A673 (cell line): ENCODE results near the gene POSTN. TPM values are rescaled to one million over a fixed set of nuclear protein-coding genes. Genes with fewer than 3 reads are reported as not detected.
A peak's percentile ranks its signal among the peaks of the same experiment; 100 is the strongest.

Experiments used
- BruUV-seq: library from RNA; stranded (reverse); fragments of 400-500 nt; replicated peaks from 2 replicates; lab custom pipeline; 2021; lab: Mats Ljungman, UMichigan
- CTCF ChIA-PET: fragments of 300-600 bp; sonication (Branson Sonifier 250); formaldehyde crosslinking; loops from one replicate; lab custom pipeline; 2022; ENCODE audit warnings: antibody characterized with exemption; lab: Charles Lee
- POLR2A ChIA-PET: fragments of 300-600 bp; sonication (Branson Sonifier 250); formaldehyde crosslinking; loops from one replicate; lab custom pipeline; 2022; ENCODE audit warnings: antibody characterized with exemption; ENCODE audit not compliant: low non-redundant PET; lab: Charles Lee
- DNase-seq: peaks from one replicate; pipeline ENCODE4 v3.0.0-alpha.2; 2015; ENCODE audit warnings: low spot score
- H3K27ac ChIP-seq: fragments of 200-600 bp; sonication (generic); 2 replicates; pipeline ENCODE4 v1.5.1; 2016; ENCODE audit warnings: mixed run types, low read depth, mild to moderate bottlenecking, mixed read lengths, antibody characterized with exemption, low read length; ENCODE audit not compliant: poor library complexity, severe bottlenecking
- H3K27me3 ChIP-seq: fragments of 200-600 bp; sonication (generic); replicated peaks from 2 replicates; pipeline ENCODE4 v1.6.1; 2017; ENCODE audit warnings: mixed run types, low read depth, mild to moderate bottlenecking, mixed read lengths, antibody characterized with exemption, low read length; ENCODE audit not compliant: insufficient read depth, poor library complexity
- H3K36me3 ChIP-seq: fragments of 200-600 bp; sonication (generic); 2 replicates; pipeline ENCODE4 v1.6.1; 2016; ENCODE audit warnings: mixed run types, mild to moderate bottlenecking, mixed read lengths, antibody characterized with exemption, low read length; ENCODE audit not compliant: insufficient read depth, poor library complexity, severe bottlenecking
- H3K4me1 ChIP-seq: fragments of 200-600 bp; sonication (generic); 2 replicates; pipeline ENCODE4 v1.6.1; 2017; ENCODE audit warnings: mixed run types, mild to moderate bottlenecking, mixed read lengths, antibody characterized with exemption, low read length; ENCODE audit not compliant: insufficient read depth, poor library complexity, severe bottlenecking
- H3K4me3 ChIP-seq: fragments of 200-600 bp; sonication (generic); 2 replicates; pipeline ENCODE4 v1.5.1; 2016; ENCODE audit warnings: low read depth, mixed run types, mild to moderate bottlenecking, mixed read lengths, low read length; ENCODE audit not compliant: poor library complexity, severe bottlenecking
- H3K9me3 ChIP-seq: fragments of 200-600 bp; sonication (generic); 2 replicates; pipeline ENCODE4 v1.6.1; 2016; ENCODE audit warnings: mixed run types, low read depth, mild to moderate bottlenecking, mixed read lengths, antibody characterized with exemption, low read length; ENCODE audit not compliant: poor library complexity, severe bottlenecking
- EZH2 ChIP-seq: fragments of 200-600 bp; sonication (generic); IDR thresholded peaks from 2 replicates; pipeline ENCODE4 v1.6.1; 2017; ENCODE audit warnings: borderline replicate concordance, low read depth, mild to moderate bottlenecking, mixed read lengths, antibody characterized with exemption, low read length; ENCODE audit not compliant: poor library complexity, severe bottlenecking
- intact Hi-C: fragments of 100-400 bp; cut with micrococcal nuclease; formaldehyde crosslinking; loops from one replicate; pipeline ENCODE4 v1.10.0; 2022; ENCODE audit not compliant: unreplicated experiment
- total RNA-seq: library from RNA; stranded (reverse); gene quantifications from 2 replicates; pipeline ENCODE4 v1.2.3, GENCODE V29; 2021
- TF ChIP-seq, protein P1 (sequence below): fragments of 300-800, 200-600 bp; sonication (generic); conservative IDR thresholded peaks from 2 replicates; pipeline ENCODE4 v1.5.1; 2017; ENCODE audit warnings: low read depth, mild to moderate bottlenecking, antibody characterized with exemption, low read length, moderate library complexity, mixed read lengths

Gene POSTN
- total RNA-seq, 1 experiment from 2014 or later: 1.8 TPM

DNA sequence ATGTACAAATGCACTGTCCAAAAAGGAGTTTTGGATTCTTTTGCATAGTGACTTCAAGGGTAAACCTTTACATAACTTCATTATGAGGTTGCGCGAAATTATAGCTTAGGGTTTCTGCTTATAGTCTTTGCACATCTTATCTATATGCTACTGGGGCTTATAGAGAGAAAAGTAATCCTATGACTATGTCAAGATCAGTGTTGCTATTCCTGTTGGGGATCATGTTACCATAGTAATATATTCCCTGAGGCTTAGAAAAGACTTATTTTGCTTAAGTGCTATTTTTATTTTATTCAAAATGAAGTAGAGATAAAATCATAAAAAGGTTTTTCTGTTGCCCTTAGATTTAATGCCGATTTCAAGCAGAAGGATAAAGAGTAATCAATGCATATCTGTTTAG, 14.7 kb upstream of the POSTN start:
- Histone ChIP-seq H3K36me3 (no peaks in the 10 kb centered on the region), H3K4me1 (peaks cover 18% of the 10 kb centered on the region), H3K27me3 (no peaks in the 10 kb centered on the region), H3K9me3 (no peaks in the 10 kb centered on the region), H3K4me3 (no peak overlapping the region), H3K27ac (no peak overlapping the region)
- TF ChIP-seq, protein P1, sequence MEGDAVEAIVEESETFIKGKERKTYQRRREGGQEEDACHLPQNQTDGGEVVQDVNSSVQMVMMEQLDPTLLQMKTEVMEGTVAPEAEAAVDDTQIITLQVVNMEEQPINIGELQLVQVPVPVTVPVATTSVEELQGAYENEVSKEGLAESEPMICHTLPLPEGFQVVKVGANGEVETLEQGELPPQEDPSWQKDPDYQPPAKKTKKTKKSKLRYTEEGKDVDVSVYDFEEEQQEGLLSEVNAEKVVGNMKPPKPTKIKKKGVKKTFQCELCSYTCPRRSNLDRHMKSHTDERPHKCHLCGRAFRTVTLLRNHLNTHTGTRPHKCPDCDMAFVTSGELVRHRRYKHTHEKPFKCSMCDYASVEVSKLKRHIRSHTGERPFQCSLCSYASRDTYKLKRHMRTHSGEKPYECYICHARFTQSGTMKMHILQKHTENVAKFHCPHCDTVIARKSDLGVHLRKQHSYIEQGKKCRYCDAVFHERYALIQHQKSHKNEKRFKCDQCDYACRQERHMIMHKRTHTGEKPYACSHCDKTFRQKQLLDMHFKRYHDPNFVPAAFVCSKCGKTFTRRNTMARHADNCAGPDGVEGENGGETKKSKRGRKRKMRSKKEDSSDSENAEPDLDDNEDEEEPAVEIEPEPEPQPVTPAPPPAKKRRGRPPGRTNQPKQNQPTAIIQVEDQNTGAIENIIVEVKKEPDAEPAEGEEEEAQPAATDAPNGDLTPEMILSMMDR: no peak
- TF ChIP-seq EZH2: no peak
- intact Hi-C loops: no loop called here
- POLR2A ChIA-PET: no interaction called here
- no peak for DNase-seq
- no TSS peak for BruUV-seq
- CTCF ChIA-PET: no interaction called here

DNA sequence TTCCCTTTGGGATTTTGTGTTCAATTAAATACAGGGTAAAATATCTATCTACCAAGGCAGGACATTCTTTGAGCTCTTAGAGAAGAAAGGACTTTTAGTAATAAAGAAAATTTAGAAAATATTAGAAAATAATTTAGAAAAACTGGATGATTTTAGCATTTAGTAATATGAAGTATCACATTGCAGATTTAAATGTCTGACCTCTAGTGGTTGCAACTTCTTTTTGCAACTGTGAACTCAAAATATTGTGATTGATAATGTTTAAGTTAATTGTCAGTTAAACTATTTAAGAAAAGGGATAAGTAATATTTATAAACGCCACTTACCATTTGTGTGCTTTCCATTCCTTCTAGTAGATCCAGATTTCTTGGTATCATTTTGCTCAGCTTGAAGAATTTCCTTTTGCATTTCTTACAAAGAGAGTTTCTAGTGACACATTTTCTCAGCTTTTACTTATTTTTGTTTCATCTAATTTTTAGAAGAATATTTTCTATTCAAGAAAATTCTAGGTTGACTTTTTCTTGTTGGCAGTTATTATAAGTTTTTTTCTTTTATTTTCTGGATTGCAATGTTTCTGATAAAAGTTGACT, 10.3 kb upstream of the POSTN start:
- Histone ChIP-seq H3K9me3 (no peaks in the 10 kb centered on the region), H3K36me3 (no peaks in the 10 kb centered on the region), H3K27me3 (no peaks in the 10 kb centered on the region), H3K4me3 (no peak overlapping the region), H3K4me1 (no peaks in the 10 kb centered on the region), H3K27ac (no peak overlapping the region)
- ChIA-PET POLR2A (no interaction called here), CTCF (no interaction called here)
- BruUV-seq: no TSS peak
- DNase-seq: no peak
- intact Hi-C loops: loop anchor here (10.0 kb wide), 1 partner anchor 1324 kb away; no protein-coding TSS in a partner anchor
- TF ChIP-seq, protein P1: peak; percentile 77
- no peak for TF ChIP-seq EZH2

DNA sequence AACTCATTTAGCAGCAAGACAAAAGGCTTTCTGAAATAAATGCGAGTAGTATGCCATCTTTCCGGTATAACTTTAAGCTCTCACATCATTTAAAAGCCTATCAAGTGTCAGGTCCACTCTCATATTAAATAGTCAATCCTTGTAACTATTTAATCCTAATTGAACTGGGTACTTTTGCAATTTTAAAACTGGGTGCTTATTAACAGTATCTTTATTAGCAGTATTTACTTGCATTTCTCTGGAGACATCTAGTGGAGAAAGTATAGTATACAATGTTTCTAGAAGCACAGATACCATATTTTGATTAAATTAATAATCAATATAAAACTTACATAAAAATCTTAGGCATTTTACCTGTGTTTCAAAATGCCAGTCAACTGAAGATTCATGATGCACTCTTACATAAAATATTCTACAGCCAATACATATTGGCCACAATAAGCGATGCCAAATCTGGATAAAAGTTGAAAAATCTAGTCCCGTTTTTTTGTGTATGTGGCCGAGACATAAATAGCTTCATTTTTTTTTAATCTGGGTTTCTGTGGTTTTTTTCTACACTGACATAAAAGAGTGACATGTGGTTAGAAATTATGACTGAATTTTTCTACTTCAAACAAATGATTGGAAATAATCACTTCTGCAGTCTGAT, 4.3 kb upstream of the POSTN start:
- ChIA-PET CTCF (no interaction called here), POLR2A (no interaction called here)
- Histone ChIP-seq H3K27me3 (no peaks in the 10 kb centered on the region), H3K9me3 (no peaks in the 10 kb centered on the region), H3K4me3 (no peak overlapping the region), H3K27ac (no peak overlapping the region), H3K4me1 (no peaks in the 10 kb centered on the region), H3K36me3 (no peaks in the 10 kb centered on the region)
- intact Hi-C loops: loop anchor here (1.0 to 10.0 kb wide), 3 partner anchors 494 to 1318 kb away; no protein-coding TSS in a partner anchor
- DNase-seq: peak; percentile 53
- no TSS peak for BruUV-seq
- no peak for TF ChIP-seq EZH2
- TF ChIP-seq, protein P1: peak; percentile 77
